Measurements from ENCODE around the gene SPATA31C1.
"Not testable (repeated sequence)": the region's sequence is repeated elsewhere in the genome, so short reads cannot be mapped to it uniquely, and the experiment has no call there.

DNA sequence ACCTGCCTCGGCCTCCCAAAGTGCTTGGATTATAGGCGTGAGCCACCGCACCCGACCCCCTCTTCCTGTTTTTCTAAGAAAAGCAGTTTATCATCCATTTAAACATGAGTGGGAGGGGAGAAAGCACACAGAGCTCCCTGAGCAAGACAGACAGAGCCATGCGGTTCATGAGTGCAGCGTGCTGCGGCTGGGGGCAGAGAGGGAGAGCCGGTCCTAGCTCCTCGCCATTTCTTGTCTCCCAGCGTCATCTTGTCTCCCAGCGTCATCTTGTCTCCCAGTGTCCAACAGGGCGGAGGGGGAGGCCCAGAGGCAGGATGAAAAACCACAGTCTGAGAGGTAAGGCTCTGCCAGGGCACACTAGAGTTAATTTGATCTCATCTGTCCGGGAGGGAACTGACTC, 1.3 kb downstream of the SPATA31C1 start:
- TF ChIP-seq CTCF, POLR2A (IDR thresholded peaks at IDR 0.05): not testable (repeated sequence)
